ENCODE results near the gene LGSN. TPM values are rescaled to one million over a fixed set of nuclear protein-coding genes. Genes with fewer than 3 reads are reported as not detected.

LGSN gene
- total RNA-seq, 1 experiment from 2014 or later = not detected

GRCh38 chr6:63290492-63291058, 29.2 kb downstream of the LGSN start:
- BruUV-seq (replicated peaks) = no TSS peak
- H3K27me3 Mint-ChIP-seq (ENCODE audit: unreplicated experiment) = no peaks in the 10 kb centered on the region
- CTCF ChIA-PET = no interaction called here
- H3K4me3 Mint-ChIP-seq (ENCODE audit: low read depth, unreplicated experiment) = no peak overlapping the region
- no peaks in the 10 kb centered on the region for H3K4me1 Mint-ChIP-seq (ENCODE audit: low read depth, unreplicated experiment)
- H3K36me3 Mint-ChIP-seq (ENCODE audit: insufficient read depth, unreplicated experiment) = no peaks in the 10 kb centered on the region
- no peak for TF ChIP-seq CTCF (IDR thresholded peaks at IDR 0.05; ENCODE audit: unreplicated experiment)
- no peak for DNase-seq
- H3K9me3 Mint-ChIP-seq (ENCODE audit: low read depth, unreplicated experiment) = no peaks in the 10 kb centered on the region
- H3K27ac Mint-ChIP-seq (ENCODE audit: unreplicated experiment) = no peak overlapping the region
- intact Hi-C loops (cut with micrococcal nuclease; ENCODE audit: unreplicated experiment) = no loop called here

DNA sequence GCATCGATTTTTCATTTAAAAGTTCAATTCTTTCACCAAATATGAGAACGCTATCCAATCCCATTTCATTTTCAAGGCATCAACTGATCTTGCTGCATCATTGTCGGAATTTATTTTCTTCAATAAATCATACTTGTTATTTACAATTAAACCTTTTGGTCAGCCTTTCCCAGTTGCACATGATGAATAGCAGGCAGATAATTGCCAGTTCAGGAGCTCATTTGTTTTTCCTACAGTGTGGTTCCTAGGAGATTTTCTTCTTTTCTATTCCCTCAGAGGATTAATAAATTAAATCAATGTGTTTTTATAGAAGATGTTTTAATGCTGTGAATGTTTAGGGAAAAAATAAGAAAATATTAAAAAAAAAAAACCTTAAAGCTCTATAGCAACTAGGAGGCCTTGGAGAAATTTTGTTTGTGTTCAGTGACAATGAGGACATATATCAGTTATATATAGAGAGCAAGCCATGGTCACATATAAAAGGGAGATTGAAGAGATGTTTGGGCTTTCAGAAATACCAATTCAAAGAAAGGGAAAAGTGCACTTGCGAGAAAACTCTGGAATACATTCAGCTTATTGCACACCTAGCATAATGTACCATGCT, 30.4 kb downstream of the LGSN start:
- H3K4me1 Mint-ChIP-seq (ENCODE audit: low read depth, unreplicated experiment) = no peaks in the 10 kb centered on the region
- no peak for DNase-seq
- no peak overlapping the region for H3K27ac Mint-ChIP-seq (ENCODE audit: unreplicated experiment)
- no peaks in the 10 kb centered on the region for H3K9me3 Mint-ChIP-seq (ENCODE audit: low read depth, unreplicated experiment)
- no peak for TF ChIP-seq CTCF (IDR thresholded peaks at IDR 0.05; ENCODE audit: unreplicated experiment)
- intact Hi-C loops (cut with micrococcal nuclease; ENCODE audit: unreplicated experiment) = no loop called here
- BruUV-seq (replicated peaks) = no TSS peak
- no peak overlapping the region for H3K4me3 Mint-ChIP-seq (ENCODE audit: low read depth, unreplicated experiment)
- CTCF ChIA-PET = no interaction called here
- no peaks in the 10 kb centered on the region for H3K27me3 Mint-ChIP-seq (ENCODE audit: unreplicated experiment)
- no peaks in the 10 kb centered on the region for H3K36me3 Mint-ChIP-seq (ENCODE audit: insufficient read depth, unreplicated experiment)

GRCh38 chr6:63280639-63281180, 39.1 kb downstream of the LGSN start:
- no peak overlapping the region for H3K27ac Mint-ChIP-seq (ENCODE audit: unreplicated experiment)
- TF ChIP-seq CTCF (IDR thresholded peaks at IDR 0.05; ENCODE audit: unreplicated experiment) = no peak
- BruUV-seq (replicated peaks) = no TSS peak
- no peaks in the 10 kb centered on the region for H3K27me3 Mint-ChIP-seq (ENCODE audit: unreplicated experiment)
- H3K4me1 Mint-ChIP-seq (ENCODE audit: low read depth, unreplicated experiment) = no peaks in the 10 kb centered on the region
- intact Hi-C loops (cut with micrococcal nuclease; ENCODE audit: unreplicated experiment) = no loop called here
- no peak for DNase-seq
- H3K4me3 Mint-ChIP-seq (ENCODE audit: low read depth, unreplicated experiment) = no peak overlapping the region
- H3K36me3 Mint-ChIP-seq (ENCODE audit: insufficient read depth, unreplicated experiment) = no peaks in the 10 kb centered on the region
- H3K9me3 Mint-ChIP-seq (ENCODE audit: low read depth, unreplicated experiment) = no peaks in the 10 kb centered on the region
- CTCF ChIA-PET = no interaction called here

DNA sequence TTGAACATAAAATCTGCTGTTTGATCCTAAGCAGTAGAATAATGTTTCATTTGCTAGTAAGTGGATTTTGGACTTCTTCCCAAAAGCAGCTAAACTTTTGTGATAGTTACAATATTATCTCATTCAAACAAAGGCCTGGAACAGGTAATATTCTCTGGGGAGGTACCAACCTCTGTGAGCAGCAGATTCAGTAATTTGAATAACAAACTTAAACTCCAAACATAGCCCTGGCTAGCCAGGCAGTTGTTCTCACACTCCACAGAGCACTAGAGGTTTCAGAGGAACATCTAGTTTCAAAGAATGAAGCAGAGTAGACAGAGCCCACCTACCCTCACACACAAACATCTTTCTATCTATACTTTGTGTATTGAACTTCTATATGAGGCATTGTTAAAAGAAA, 40.9 kb downstream of the LGSN start:
- Mint-ChIP-seq H3K36me3 (ENCODE audit: insufficient read depth, unreplicated experiment) (no peaks in the 10 kb centered on the region), H3K4me3 (ENCODE audit: low read depth, unreplicated experiment) (no peak overlapping the region), H3K4me1 (ENCODE audit: low read depth, unreplicated experiment) (no peaks in the 10 kb centered on the region), H3K27ac (ENCODE audit: unreplicated experiment) (no peak overlapping the region), H3K27me3 (ENCODE audit: unreplicated experiment) (no peaks in the 10 kb centered on the region), H3K9me3 (ENCODE audit: low read depth, unreplicated experiment) (no peaks in the 10 kb centered on the region)
- intact Hi-C loops (cut with micrococcal nuclease; ENCODE audit: unreplicated experiment) = loop anchor here (10.0 kb wide), 1 partner anchor 384 kb away; no protein-coding TSS in a partner anchor
- TF ChIP-seq CTCF (IDR thresholded peaks at IDR 0.05; ENCODE audit: unreplicated experiment) = no peak
- no TSS peak for BruUV-seq (replicated peaks)
- CTCF ChIA-PET = no interaction called here
- no peak for DNase-seq

Data from Calu3 (cell line).